SJSA1 (cell line): Measurements from ENCODE around the gene GLYR1. TPM values are rescaled to one million over a fixed set of nuclear protein-coding genes. Genes with fewer than 3 reads are reported as not detected.

Experiments
- DNase-seq, 2 experiments: peaks; one replicate each; pipeline ENCODE4 v3.0.0-alpha.2; 2015 to 2020; ENCODE audit warnings: low spot score in 2 of 2, low read depth in 1 of 2
- H3K27ac ChIP-seq: fragments of 250-450 bp; sonication (Bioruptor Pico); 2 replicates; pipeline ENCODE4 v1.5.1; 2020; ENCODE audit warnings: mild to moderate bottlenecking, moderate library complexity
- H3K27me3 ChIP-seq: fragments of 250-450 bp; sonication (Bioruptor Pico); replicated peaks from 2 replicates; pipeline ENCODE4 v1.5.1; 2020; ENCODE audit warnings: mild to moderate bottlenecking, moderate library complexity
- H3K36me3 ChIP-seq: fragments of 250-450 bp; sonication (Bioruptor Pico); 2 replicates; pipeline ENCODE4 v1.5.1; 2020; ENCODE audit warnings: mild to moderate bottlenecking
- H3K4me1 ChIP-seq: fragments of 250-450 bp; sonication (Bioruptor Pico); replicated peaks from 2 replicates; pipeline ENCODE4 v1.6.1; 2021; ENCODE audit warnings: mild to moderate bottlenecking
- H3K4me3 ChIP-seq: fragments of 250-450 bp; sonication (Bioruptor Pico); 2 replicates; pipeline ENCODE4 v1.5.1; 2020; ENCODE audit warnings: mild to moderate bottlenecking
- H3K9me3 ChIP-seq: fragments of 250-450 bp; sonication (Bioruptor Pico); replicated peaks from 2 replicates; pipeline ENCODE4 v1.5.1; 2020; ENCODE audit warnings: mild to moderate bottlenecking
- total RNA-seq: library from RNA; depleted of rRNA; stranded (reverse); fragments of >200 nt; shearing (Covaris generic); gene quantifications from 2 replicates; pipeline ENCODE4 v1.2.3, GENCODE V29; 2014

GLYR1 gene
- total RNA-seq, 1 experiment from 2014 or later: 49.0 TPM

DNA sequence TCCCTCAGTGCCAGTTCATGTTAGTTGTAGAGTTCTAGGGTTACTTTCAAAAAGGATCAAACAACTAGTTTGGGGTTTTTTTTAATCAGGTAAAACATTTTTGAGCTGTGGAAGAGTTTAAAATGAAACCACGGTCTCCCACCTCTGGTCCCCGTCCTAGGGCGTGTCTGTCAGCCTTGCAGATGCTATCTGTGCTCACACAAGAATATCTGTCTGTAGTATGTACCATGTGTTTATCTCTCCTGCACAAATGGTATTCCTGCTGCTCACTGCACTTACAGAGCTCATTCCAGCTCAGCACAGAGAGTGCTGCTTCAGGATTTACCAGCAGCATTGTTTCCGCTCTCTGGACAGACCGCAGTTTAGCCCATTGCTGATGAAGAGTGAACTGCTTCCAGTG is 39.1 kb upstream of the GLYR1 start:
- peaks cover 9% of the 10 kb centered on the region for H3K4me1 ChIP-seq

DNA sequence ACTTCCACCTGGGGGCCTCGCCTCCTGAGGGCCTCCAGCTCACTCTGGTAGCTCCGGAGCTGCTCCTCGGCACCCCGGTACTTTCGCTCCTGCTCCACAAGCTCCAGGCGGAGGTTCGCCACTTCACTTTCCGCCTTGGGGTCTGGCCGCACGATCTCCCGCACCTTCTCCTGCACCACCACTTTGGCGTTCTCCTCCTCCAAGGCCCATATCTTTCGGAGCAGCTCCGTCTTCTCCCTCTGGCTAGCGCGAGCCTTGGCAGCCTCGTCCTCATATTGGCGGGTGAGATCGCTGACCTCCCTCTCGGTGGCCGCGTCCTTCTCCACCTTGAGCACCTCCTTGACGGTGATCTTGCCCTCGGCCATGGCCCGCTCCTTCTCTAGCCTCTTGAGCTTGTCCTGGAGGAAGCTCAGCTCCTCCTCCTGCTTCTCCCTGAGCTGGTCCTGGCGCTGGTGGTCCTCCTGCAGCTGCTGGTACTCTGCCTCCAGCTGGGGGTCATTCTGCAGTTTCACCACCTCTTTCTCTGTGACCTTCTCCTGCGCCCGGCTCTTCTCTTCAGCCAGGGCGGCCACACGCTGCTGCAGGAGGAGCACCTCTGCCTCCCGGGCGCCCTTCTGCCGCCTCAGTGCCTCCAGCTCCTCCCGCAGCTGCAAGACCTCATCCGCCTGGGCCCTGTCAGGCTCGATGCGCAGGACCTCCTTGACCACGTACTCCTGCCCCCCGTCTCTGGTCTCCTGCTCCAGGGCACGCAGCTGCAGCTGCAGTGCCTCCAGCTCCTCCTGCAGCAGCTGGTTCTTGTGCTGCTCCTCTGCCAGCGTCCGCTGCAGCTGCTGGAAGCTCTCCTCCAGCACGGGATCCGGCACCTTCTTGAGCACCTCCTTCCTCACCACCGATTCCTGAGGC is 38.1 kb upstream of the GLYR1 start:
- DNase-seq: no peak
- H3K4me3 ChIP-seq: no peak overlapping the region
- peaks cover 74% of the 10 kb centered on the region for H3K36me3 ChIP-seq
- no peak overlapping the region for H3K27ac ChIP-seq
- H3K4me1 ChIP-seq: peaks cover 9% of the 10 kb centered on the region
- no peaks in the 10 kb centered on the region for H3K9me3 ChIP-seq
- no peaks in the 10 kb centered on the region for H3K27me3 ChIP-seq

More for the DNA sequence above, 39.1 kb upstream of the GLYR1 start:
- H3K9me3 ChIP-seq: no peaks in the 10 kb centered on the region
- DNase-seq: no peak
- no peaks in the 10 kb centered on the region for H3K27me3 ChIP-seq
- no peak overlapping the region for H3K4me3 ChIP-seq
- H3K36me3 ChIP-seq: peaks cover 64% of the 10 kb centered on the region
- H3K27ac ChIP-seq: no peak overlapping the region

- Histone ChIP-seq H3K9me3 (no peaks in the 10 kb centered on the region), H3K27ac (no peak overlapping the region), H3K4me1 (peaks cover 9% of the 10 kb centered on the region), H3K27me3 (no peaks in the 10 kb centered on the region), H3K4me3 (no peak overlapping the region), H3K36me3 (peaks cover 84% of the 10 kb centered on the region)
- DNase-seq: no peak
Observed at GRCh38 chr16:4884209-4884608, 37.1 kb upstream of the GLYR1 start.

- DNase-seq: no peak
- H3K4me1 ChIP-seq: peaks cover 9% of the 10 kb centered on the region
- H3K36me3 ChIP-seq: peaks cover 91% of the 10 kb centered on the region
- H3K27ac ChIP-seq: no peak overlapping the region
- H3K27me3 ChIP-seq: no peaks in the 10 kb centered on the region
- H3K9me3 ChIP-seq: no peaks in the 10 kb centered on the region
- no peak overlapping the region for H3K4me3 ChIP-seq
Observed at GRCh38 chr16:4883501-4883900, 36.4 kb upstream of the GLYR1 start.

DNA sequence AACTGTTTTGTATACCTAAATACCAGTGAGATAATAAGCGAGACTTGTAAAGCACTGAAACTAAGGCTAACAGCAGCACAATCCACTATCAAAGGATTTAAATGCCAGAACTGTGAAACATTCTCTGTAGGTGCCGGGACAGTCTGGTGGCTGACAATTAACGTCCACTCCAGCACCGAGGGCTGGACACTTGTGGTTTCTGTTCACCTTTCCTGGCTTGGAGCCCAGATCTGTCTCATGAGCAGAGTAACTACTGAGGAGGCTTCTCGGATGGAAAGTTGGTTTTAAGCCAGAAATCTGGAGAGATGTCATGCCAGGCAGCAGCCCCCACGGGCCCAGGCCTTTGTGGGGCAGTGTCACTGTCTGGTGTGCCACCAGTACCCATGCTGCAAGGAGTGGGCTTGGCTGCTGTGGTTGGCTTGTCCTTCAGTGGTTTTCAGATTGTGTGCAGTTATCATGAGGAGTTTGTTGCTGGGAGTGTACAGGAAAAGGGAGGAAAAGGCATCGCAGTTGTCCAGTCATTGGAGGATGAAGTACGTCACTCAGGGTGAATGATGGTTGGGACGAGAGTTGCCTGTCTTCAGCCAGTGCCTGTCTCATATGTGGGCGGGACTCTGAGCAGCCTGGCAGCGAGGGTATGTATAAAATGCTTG is 35.7 kb upstream of the GLYR1 start:
- H3K27ac ChIP-seq: no peak overlapping the region
- peak in 1 of 2 experiments; percentile 20 for DNase-seq
- H3K36me3 ChIP-seq: peaks cover 96% of the 10 kb centered on the region

DNA sequence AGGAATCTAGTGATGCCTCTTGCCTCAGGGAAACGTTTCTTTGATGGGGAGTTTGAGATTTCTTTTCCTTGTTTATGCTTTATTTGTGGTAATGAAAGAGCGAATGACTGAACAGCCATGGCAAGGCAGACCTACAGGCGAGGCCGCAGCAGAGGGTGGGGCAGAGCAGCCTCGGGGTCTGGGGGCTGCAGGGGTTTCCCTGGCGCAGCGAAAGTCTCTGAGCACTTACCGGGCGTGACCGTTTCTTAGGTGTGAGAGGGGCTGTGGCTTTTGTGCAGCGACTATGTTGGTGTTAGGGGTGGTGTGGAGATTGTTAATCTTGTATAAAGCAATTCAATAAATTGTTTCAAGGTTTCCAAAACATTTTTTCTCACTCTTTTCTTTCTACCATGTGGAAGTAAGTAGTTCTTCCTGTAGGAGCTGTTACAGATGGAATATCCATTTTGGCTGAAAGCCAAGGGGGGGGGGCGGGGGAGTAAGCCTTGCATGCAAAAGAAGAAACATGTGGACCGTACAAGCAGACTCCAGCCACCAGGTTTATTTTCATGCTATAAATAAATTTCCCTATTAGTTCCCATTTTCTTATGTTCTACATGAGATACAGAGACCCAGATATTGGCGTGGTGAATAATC is 35.0 kb upstream of the GLYR1 start:
- H3K27me3 ChIP-seq: no peaks in the 10 kb centered on the region
- peaks cover 9% of the 10 kb centered on the region for H3K4me1 ChIP-seq
- no peak overlapping the region for H3K4me3 ChIP-seq
- H3K36me3 ChIP-seq: peaks cover 96% of the 10 kb centered on the region
- H3K9me3 ChIP-seq: no peaks in the 10 kb centered on the region
- no peak for DNase-seq
- H3K27ac ChIP-seq: no peak overlapping the region

More for the DNA sequence above, 35.7 kb upstream of the GLYR1 start:
- no peak overlapping the region for H3K4me3 ChIP-seq
- no peaks in the 10 kb centered on the region for H3K9me3 ChIP-seq
- H3K4me1 ChIP-seq: peaks cover 9% of the 10 kb centered on the region
- H3K27me3 ChIP-seq: no peaks in the 10 kb centered on the region

GRCh38 chr16:4880006-4880580 is 33.0 kb upstream of the GLYR1 start:
- Histone ChIP-seq H3K9me3 (no peaks in the 10 kb centered on the region; the same call in 1 of the 2 replicates), H3K4me1 (peaks cover 9% of the 10 kb centered on the region), H3K36me3 (peaks cover 93% of the 10 kb centered on the region)

GRCh38 chr16:4879049-4879448 is 32.0 kb upstream of the GLYR1 start:
- no peak for DNase-seq
- Histone ChIP-seq H3K27me3 (no peaks in the 10 kb centered on the region), H3K9me3 (no peaks in the 10 kb centered on the region; the same call in 1 of the 2 replicates), H3K36me3 (peaks cover 93% of the 10 kb centered on the region), H3K4me1 (peaks cover 9% of the 10 kb centered on the region), H3K27ac (no peak overlapping the region), H3K4me3 (no peak overlapping the region)

More at GRCh38 chr16:4880006-4880580, 33.0 kb upstream of the GLYR1 start:
- Histone ChIP-seq H3K27ac (no peak overlapping the region), H3K4me3 (no peak overlapping the region), H3K27me3 (no peaks in the 10 kb centered on the region)
- DNase-seq: no peak

- peaks cover 5% of the 10 kb centered on the region for H3K4me1 ChIP-seq
- DNase-seq: no peak
- H3K27ac ChIP-seq: no peak overlapping the region
- no peaks in the 10 kb centered on the region for H3K27me3 ChIP-seq
- H3K4me3 ChIP-seq: no peak overlapping the region
- no peaks in the 10 kb centered on the region; the same call in 1 of the 2 replicates for H3K9me3 ChIP-seq
- peaks cover 93% of the 10 kb centered on the region for H3K36me3 ChIP-seq
Observed at GRCh38 chr16:4877380-4877685, 30.2 kb upstream of the GLYR1 start.

DNA sequence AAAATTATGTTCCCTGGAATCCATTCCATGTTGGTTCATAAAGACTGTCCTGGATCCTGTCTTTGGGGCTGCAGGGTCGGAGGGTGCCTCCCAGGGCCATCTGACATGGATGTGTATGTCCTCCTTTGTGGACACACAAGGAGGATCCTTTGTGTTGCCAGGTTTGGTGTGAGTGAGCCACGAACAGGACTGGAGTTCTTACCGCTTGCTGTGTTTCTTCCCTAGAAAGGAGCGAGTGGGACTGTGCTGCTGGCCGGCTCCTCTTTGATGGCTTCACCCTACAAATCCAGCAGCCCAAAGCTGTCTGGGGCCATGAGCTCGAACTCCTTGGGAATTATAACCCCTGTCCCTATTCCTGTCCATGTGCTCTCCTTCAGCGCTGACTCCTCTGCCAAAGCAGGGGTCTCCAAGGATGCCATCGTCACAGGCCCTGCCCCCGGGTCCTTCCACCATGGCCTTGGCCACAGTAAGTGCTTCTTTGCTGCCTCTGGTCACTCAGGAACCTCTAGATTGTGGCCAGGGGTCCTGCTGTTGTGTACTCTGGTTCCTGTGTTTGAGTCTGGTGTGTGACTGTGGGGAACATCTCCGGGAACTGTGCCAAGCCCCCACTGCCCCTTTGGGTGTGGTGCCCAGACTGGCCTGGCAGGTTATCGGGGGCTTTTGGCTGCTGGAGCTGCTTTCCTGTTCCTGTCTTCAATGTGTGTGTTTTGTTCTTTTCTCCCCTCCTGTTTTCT is 29.7 kb upstream of the GLYR1 start:
- Histone ChIP-seq H3K36me3 (peaks cover 94% of the 10 kb centered on the region), H3K4me3 (no peak overlapping the region), H3K27me3 (no peaks in the 10 kb centered on the region), H3K27ac (no peak overlapping the region), H3K9me3 (no peaks in the 10 kb centered on the region; the same call in 1 of the 2 replicates), H3K4me1 (peaks cover 2% of the 10 kb centered on the region)
- DNase-seq: no peak

- Histone ChIP-seq H3K36me3 (peaks cover 92% of the 10 kb centered on the region), H3K4me1 (no peaks in the 10 kb centered on the region), H3K27me3 (no peaks in the 10 kb centered on the region), H3K27ac (no peak overlapping the region), H3K4me3 (no peak overlapping the region), H3K9me3 (no peaks in the 10 kb centered on the region; the same call in 1 of the 2 replicates)
- no peak for DNase-seq
Observed at GRCh38 chr16:4874666-4875065, 27.6 kb upstream of the GLYR1 start.

- no peak overlapping the region for H3K4me3 ChIP-seq
- no peak overlapping the region for H3K27ac ChIP-seq
- no peaks in the 10 kb centered on the region; the same call in 1 of the 2 replicates for H3K9me3 ChIP-seq
- no peak for DNase-seq
- no peaks in the 10 kb centered on the region for H3K4me1 ChIP-seq
- no peaks in the 10 kb centered on the region for H3K27me3 ChIP-seq
- peaks cover 86% of the 10 kb centered on the region for H3K36me3 ChIP-seq
Observed at GRCh38 chr16:4873091-4873490, 26.0 kb upstream of the GLYR1 start.

DNA sequence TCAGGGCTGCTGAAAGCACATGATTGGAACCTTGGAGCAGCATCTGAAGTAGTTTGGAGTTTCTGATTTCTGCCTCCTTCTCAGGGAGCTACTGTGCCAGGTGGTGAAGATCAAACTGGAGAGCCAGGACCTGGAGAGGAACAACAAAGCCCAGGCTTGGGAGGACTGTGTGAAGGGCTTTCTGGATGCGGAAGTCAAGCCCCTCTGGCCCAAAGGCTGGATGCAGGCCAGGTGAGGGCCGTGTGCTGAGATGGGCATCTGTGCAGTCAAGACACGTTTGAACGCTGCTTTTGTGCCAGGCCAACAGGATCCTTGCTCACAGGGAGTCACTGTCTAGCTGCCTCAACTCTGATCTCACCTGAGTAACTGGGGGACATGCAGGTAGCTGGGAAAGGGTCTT is 24.0 kb upstream of the GLYR1 start:
- H3K27ac ChIP-seq: no peak overlapping the region
- DNase-seq: no peak
- no peak overlapping the region for H3K4me3 ChIP-seq
- no peaks in the 10 kb centered on the region for H3K27me3 ChIP-seq
- H3K36me3 ChIP-seq: peaks cover 77% of the 10 kb centered on the region
- H3K4me1 ChIP-seq: no peaks in the 10 kb centered on the region
- H3K9me3 ChIP-seq: no peaks in the 10 kb centered on the region; the same call in 1 of the 2 replicates
